ENCODE data around the gene CCR5AS.
"Not testable (repeated sequence)": the region's sequence is repeated elsewhere in the genome, so short reads cannot be mapped to it uniquely, and the experiment has no call there.

Gene CCR5AS

DNA sequence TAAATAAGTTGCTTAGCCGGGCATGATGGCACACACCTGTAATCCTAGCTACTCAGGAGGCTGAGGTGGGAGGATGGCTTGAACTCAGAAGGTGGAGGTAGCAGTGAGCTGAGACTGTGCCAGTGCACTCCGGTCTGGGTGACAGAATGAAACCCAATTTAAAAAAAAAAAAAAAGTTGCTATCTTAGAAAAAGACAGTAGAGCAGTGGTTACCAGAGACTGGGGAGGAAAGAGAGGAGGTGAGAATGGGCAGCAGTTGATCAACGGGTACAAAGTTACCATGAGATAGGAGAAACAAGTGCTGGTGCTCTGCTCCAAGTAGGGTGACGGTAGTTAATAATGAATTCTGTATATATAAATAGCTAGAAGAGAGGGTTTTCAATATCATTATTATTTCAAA is 53.8 kb downstream of the CCR5AS start:
- no peak for DNase-seq

DNA sequence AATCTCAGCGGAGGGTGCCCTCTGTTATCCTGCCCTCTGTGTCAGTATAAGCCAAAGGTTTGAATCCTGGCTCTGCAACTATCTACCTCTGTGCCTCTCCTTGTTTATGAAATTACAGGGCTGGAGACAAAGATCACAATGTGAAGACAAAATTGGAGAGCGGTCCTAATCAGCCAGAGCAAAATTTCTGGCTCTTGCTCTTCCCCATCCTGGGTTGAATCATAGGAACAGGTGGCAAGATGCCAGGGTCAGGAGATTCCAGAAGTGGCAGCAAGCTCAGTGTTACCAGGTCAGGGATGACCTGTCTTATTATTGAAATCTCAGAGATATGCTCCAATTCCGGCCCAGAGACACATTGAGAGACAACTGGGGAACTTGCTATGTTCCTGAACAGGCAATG is 55.2 kb downstream of the CCR5AS start:
- DNase-seq: no peak

- no peak for DNase-seq
These were observed 56.7 kb downstream of the CCR5AS start for GRCh38 chr3:46350262-46350565.

DNA sequence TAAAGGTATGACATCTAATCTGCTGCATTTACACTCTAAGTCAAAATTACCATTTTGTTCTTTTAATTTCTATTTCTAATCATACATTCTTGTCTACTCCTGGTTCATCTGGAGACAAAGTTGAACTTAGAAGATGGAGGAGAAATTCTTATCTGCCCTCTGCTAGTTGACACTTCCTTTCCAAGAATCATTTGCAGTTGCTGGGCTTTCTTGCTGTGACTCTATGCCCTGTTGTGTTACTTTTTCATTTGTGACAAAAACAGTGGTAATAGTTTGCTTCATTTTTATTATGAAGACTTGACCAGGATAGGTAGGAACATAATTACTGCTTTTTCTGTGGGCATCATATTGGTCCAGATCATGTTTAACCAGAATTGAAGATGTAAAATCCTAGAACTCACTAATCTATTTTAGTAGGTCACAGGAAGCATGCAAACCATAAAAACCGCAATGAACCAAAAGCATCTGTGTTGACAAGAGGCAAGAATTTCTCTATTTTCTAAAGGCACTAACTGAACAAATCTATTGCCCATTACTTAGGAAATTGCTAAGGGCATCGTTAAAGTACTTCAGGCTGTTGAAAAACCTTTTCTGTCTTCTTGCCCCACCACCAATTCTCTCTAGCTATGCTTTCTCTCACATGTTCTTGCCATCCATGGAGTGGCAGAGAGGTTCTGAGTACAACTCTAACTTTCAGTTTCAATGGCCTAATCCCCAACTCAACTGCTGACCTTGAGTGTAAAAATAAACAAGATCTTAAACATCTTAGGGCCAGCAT is 57.2 kb downstream of the CCR5AS start:
- no peak for DNase-seq

GRCh38 chr3:46348823-46349482 is 57.9 kb downstream of the CCR5AS start:
- DNase-seq: no peak

GRCh38 chr3:46344476-46344875 is 62.4 kb downstream of the CCR5AS start:
- no peak for DNase-seq

- no peak for DNase-seq
These were observed 68.0 kb downstream of the CCR5AS start for GRCh38 chr3:46338840-46339239.

- DNase-seq: no peak
These were observed 69.0 kb downstream of the CCR5AS start for GRCh38 chr3:46337911-46338310.

DNA sequence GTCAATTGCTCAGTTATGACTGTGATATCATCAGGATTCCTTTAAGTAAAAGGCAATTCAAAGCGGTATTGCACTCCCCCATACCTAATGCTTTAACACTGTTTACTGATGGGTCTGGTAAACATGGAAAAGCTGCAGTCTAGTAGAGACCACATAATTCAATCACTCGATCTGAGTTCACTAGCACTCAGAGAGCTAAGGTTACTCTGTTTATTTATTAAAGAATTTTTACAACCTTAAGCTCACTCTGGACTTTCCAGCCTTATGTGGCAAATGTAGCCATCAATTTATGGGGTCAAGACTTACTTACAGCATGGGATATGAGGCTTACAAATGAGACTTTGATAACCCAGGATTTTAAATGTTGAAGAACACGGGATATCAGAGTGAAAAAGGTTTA is 71.3 kb downstream of the CCR5AS start:
- no peak for DNase-seq

DNA sequence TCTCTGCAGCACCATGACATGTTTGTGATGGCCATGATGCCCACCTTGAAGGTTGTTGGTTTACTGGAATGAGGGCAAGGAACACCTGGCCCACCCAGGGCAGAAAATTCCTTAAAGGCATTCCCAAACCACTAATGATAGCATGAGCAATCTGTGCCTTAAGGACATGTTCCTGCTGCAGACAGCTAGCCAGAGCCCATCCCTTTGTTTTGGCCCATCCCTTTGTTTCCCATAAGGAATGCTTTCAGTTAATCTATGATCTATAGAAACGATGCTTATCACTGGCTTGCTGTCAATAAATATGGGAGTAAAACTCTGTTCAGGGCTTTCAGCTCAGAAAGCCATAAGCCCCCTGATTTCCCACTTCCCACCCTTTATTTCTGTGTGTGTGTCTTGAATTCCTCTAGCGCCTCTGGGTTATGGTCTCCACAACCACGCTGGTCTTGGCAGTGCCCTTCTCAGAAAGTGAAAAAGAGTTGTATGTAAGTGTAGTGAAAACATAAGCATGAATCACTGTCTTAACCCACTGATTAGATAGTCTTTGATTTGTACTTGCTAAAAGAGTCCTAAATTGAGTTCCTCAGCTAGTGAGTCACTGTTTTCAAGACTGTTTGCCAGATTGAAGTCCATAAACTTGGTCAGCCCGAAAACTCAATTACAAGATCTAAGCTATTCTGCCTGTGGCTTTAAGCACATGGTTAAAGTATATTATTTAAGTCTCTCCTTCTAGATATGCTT is 72.0 kb downstream of the CCR5AS start:
- DNase-seq: no peak

- not testable (repeated sequence) for DNase-seq
These were observed 76.2 kb downstream of the CCR5AS start for GRCh38 chr3:46330676-46331075.

GRCh38 chr3:46325645-46326300 is 81.1 kb downstream of the CCR5AS start:
- no peak for DNase-seq

DNA sequence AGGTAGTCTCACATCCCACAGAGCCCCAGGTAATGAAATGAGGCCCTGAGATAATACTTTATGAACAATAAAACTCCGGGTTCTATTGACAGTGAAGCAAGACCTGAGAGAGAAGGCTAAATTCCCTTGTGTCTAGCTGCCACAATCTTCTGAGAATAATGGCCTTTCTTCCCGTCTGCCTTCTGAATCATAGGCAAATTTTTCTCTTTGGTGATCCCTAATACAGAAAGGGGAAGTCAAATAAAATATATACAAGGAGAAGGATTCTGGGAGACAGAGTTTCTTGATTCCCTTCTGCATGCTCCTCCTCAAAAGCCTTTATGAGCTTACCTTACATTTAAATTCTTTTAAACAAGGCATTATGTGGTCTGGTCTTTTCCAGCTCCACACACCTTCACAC is 82.8 kb downstream of the CCR5AS start:
- no peak for DNase-seq

DNA sequence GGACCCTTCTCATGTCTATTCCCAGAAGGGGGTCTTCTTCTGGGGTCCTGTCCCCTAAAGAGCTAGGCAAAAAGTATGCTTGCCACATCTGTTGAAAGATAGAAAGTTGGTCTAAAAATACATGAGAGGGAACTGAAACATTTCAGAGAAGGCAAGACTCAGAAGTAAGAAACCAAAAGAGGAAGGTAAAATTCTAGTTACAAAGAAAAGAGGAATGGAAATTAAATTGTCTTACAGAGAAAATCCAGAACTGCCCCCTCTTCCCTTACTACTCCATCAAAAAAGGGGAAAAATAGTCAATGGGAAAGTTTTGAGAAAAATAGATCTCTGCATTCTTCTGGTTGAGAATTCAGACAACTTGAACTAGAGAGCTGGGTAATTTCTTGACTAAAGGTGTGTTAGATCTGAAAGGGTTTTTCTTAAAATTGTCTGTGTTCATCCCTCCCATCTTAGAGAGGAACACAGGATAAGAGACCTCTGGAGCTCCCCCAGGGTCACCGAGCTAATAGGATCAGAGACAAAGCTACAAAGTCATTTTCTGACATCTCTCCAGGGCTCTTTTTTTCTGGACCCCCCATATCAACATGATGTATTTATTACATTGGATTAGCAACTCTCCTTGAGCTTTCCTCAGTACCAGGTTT is 85.3 kb downstream of the CCR5AS start:
- no peak for DNase-seq

GRCh38 chr3:46318207-46318927 is 88.5 kb downstream of the CCR5AS start:
- no peak for DNase-seq

GRCh38 chr3:46316206-46316605 is 90.7 kb downstream of the CCR5AS start:
- no peak for DNase-seq

DNA sequence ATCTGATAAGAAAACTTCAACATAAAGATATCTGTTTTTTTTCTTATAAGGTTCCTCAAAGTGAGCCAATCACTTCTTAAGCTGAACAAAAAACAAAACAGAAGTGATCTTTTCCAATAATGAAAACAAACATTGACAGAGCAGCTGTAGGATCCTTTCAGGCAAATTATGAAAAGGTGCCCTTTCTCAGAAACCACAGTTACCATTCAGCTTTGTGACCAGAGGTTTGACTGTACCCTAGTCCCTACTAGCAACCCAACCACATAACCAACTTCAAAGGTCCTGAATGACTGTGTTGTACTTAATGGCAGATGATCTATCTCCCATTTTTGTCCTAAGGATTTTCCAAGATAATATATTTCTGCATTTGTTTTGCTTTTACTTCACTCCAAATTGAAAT is 92.3 kb downstream of the CCR5AS start:
- DNase-seq: no peak
